NCI-H82 treated with DMSO at 0.1 percent for 48 hours (cell line): ENCODE measurements around the gene CARS2.
"Not testable (repeated sequence)": the region's sequence is repeated elsewhere in the genome, so short reads cannot be mapped to it uniquely, and the experiment has no call there.

Source experiments
- DNase-seq: peaks from one replicate; lab custom pipeline; 2025; ENCODE audit not compliant: unreplicated experiment; lab: John Stamatoyannopoulos, UW

Gene CARS2

DNA sequence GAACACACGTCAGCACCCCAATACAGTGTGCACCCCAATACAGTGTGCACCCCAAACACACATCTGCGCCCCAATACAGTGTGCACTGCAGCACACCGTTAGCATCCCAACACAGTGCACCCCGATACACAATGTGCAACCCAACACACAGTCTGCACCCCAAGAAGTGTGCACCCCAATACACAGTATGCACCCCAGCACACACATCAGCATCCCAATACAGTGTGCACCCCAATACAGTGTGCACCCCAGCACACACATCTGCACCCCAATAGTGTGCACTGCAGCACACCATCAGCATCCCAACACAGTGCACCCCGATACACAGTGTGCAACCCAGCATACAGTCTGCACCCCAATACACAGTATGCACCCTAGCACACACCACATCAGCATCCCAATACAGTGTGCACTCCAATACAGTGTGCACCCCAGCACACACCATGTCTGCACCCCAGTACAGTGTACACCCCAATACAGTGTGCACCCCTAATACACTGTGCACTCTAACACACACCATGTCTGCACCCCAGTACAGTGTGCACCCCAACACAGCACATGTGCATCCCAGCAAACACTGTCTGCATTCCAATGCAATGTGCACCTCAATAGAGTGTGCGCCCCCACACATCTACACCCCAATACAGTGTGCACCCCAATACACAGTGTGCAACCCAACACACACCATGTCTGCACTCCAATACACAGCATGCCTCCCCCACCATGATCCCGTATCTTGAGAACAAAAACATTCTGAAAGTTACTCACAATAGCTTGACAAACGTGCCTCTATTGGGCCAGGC is 855 bp upstream of the CARS2 start:
- DNase-seq, result no peak

DNA sequence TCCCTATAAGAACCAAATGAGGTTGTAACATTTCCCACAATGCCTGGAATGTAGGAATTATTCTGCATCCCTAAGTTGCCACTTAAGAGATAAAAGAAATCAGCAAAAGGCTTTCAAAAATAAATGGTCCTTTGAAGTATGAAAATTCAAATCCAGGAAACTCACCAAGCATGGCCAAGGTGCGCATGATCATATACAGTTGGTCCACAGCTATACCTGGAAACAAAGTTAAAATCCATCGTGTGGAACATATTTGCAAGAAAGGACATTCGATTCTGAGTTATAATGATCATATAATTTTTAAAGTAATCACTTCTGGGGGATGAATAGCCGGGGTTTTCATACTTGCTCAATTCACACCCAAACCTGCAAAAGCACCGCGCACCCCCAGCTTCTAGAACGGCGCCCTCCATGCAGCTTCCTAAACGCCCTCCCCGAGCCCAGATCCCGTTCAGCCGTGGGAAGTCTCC is 525 bp downstream of the CARS2 start:
- DNase-seq, result no peak

DNA sequence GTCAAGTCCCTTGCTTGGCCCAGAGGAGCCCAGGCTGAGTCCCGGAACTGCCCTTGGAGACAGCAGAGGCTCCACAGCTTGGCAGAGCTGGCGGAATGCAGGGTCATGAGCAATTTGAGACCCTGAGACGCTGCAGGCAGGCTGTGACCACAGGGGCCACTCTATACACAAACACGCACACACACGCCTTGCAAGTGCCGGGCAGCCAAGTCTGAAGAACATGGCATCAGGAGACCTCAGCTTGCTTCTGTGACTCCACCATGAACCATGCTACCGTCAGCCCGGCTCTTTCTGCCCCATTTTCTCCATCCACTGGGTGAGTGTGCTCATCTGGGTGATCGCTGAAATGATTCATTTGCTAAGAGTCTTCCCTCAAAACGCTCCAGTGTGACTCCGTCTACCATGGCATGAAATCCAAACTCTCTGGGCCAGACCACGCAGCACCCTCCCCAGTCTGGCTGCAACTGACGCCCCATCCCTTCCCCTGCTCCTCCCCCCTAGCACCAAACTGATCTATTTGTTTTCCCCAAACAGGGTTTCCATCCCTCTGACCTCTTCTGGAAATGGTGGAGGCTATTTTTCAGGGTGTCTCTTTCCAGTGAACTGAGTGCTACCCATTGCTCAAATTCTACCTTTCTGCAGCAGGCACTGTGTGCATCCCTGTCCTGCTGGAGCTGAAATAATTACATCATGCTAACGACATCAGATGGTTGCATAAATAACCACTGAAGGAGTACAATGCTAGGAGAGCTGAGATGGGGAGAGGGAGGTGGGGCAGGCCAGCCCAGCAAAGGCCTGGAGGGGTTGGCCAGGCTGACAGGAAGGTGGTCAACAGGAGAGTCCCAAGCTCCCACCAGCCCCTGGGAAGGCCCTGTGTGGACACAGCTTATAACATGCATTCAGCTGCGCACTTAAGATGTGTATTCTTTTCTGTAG is 3.1 kb downstream of the CARS2 start:
- DNase-seq, result no peak

DNA sequence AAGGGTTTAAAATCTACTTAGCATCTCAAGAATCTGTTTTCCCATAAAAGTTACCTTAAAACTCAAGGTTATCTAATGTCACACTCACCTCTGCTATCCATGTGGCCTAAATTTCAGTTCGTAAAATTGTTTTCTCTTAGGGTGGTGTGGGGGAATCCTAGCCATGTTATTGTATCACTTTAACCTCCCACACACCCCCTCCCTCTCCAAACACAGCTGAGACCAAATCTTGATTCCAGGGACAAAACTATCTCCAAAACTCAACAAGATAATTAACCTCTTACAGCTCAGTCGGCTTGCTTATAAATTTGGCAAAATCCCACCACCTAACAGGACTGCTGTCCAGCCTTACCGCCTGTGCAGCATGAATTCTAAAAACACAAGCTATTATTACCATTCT is 3.8 kb downstream of the CARS2 start:
- no peak for DNase-seq

DNA sequence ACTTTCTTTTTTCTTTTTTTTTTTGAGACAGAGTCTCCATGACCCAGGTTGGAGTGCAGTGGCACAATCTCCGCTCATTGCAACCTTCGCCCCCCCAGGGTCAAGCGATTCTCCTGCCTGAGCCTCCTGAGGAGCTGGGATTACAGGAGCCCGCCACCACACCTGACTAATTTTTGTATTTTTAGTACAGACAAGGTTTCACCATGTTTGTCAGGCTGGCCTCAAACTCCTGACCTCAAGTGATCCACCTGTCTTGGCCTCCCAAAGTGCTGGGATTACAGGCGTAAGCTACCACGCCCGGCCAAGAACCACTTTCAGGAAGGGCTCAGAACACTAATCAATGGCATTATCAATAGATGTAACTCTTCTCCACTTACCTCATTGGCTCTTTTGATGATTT is 4.9 kb downstream of the CARS2 start:
- DNase-seq, result not testable (repeated sequence)

DNA sequence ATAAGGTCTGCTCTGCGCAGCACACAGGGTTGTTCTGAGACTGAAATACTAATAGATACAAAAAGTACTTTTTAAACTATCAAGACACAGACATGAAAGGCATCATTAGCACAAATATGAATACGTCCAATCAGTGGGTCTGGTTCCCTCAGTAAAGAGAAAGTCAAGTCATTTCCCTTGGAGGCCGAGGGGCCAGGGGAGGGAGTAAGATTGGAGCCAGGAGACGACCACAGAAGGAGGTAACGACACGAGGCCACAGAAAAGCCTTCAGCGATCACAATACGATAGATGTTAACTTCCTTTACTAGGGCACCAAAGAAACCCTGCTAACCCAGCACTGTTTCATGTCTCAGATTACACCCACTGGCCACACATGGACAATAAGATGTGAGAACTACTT is 5.3 kb downstream of the CARS2 start:
- DNase-seq, result no peak

DNA sequence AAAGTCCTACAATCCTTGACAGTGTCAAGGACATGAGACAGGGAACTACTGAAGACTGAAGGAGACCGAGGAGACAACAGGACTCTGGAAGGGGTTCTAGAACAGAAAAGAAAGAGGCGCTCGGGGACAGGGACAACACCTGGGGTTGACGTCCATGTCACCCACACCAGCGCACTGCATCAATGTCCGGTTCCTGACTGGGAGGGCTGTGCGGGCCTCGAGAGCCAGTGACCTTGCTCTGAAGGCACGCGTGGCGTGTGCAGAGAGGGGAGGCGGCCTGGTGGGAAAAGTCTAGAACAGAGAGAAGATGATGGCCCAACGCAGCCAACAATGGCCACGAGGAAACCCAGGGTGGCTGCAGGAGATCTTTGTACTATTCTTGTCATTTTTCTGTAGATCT is 5.7 kb downstream of the CARS2 start:
- DNase-seq, result no peak

DNA sequence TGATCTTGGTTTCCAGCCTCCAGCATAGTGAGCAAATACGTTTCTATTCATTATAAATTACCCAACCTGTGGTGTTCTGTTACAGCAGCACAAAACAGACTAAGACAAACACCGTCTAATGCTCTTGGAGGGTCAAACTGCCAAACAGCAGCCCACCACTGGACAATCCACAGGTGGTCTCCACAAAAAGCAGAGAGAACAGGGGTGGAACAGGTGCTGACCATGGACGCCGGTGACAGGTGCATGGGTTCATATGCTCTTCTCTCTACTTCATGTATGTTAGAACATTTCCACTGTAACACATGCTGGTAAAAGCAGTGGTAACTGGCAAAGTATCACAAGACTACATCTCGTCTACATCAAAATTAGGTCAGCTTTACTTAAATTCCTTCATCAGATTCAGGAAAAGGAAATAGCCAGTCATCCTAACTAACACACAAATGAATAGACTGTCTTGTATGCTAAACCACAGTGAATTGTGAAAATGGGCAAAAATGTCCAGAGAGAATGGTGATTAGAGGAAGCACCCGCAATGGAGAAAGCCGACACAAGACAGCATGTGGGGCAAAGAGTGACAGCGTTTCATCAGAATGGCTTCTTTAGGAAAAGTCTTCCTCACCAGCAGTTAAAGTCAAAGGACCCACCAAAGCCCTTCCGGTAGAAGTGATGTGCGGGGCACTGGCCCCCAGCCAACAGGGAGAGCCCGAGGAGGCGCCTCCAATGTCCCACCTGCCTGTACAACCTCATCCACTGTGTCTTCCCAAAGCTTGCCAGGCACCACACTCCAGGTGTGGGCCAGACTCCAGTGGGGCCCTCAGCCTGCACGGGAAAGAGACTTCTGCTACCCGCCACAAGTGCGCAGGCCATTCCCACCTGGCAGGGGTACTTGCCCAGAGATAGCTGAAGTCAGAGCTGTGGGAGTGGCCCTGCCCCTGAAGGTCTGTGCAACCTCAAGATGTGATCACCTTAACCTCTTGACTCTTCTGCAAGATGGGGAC is 6.5 kb downstream of the CARS2 start:
- no peak for DNase-seq

DNA sequence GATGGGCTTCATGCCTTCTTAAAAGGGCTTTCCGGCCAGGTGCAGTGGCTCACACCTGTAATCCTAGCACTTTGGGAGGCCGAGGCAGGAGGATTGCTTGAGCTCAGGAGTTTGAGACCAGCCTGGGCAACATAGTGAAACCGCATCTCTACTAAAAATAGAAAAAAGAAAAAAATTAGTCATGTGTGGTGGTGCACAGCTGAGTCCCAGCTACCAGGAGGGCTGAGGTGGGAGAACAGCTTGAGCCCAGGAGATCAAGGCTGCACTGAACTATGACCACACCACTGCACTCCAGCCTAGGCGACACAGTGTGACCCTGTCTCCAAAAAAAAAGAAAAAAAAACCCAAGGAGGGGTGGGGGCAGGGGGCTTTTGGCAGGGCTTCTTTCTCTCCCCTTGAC is 7.2 kb downstream of the CARS2 start:
- no peak for DNase-seq

DNA sequence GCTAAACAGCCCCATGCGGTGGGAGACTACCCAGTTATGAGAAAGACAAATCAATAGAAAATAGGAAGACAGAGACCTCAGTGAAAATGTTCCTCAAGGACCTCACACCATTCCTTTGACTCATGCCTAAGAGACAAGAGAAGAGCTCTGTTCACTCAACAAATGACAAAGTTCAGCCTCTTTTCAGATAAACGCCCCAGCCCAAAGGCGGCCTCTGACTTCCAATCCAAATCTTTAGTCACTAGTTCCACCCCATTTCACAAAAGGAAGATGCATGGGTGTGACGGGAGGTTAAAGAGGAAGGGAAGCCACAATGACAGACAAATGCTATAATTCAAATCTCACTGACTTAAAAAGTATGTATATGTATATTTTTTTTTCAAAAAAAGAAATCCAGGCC is 8.1 kb downstream of the CARS2 start:
- DNase-seq, result no peak

DNA sequence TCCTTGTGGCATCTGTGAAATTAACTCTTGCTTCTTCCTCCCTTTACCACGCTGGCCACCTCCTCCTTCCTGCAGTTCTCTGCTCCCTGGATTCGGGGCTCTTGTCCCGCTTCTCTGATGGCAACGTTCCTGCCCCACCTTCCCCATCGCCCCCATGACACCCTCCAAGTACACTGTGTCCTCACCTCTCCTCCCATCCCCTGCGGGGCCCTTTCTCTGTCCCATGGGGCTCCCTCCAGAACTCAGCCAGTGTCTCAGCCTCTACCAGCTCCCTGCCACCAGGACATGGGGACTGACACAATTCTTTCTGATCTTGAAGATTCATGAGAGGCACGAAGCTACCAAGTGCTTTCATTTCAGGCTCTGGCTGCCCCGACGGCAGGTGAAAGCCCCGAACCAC is 9.1 kb downstream of the CARS2 start:
- no peak for DNase-seq

DNA sequence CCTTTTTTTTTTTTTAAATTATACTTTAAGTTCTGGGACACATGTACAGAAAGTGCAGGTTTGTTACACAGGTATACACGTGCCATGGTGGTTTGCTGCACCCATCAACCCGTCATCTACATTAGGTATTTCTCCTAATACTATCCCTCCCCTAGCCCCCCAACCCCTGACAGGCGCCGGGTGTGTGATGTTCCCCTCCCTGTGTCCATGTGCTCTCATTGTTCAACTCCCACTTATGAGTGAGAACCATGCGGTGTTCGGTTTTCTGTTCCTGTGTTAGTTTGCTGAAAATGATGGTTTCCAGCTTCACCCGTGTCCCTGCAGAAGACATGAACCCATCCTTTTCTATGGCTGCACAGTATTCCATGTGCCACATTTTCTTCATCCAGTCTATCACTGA is 10.1 kb downstream of the CARS2 start:
- not testable (repeated sequence) for DNase-seq

DNA sequence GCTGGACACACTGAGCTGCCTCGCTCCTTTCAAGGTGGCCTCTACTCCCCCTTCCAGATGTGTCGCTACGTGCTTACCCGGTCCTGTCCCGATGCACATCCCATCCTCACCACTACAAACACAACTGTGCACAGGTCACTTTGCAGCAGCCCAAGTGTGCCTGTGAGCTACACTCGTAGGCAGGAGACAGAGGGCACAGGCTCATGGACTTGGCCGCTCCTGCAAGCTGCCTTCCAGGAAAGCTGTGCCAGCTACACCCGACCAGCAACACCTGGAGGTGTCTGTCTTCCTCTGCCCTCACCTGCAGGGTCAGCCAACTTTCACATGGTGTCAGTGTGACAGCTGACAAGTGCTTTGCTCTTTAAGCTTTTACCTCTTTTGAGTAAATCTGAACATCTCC is 15.4 kb downstream of the CARS2 start:
- DNase-seq, result no peak

DNA sequence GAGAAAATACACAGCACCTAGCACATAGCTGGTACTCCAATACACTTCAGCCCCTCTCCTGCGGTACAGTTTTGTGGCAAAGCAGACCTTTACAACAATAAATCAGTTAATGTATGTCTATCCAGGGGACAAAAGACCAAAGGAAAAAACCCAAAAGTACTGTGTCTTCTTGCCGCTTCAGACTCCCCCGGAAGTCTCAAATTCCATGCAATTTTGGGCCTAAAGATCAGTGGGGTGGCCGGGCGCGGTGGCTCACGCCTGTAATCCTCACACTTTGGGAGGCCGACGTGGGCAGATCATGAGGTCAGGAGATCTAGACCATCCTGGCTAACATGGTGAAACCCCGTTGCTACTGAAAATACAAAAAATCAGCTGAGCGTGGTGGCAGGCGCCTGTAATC is 16.2 kb downstream of the CARS2 start:
- no peak for DNase-seq

DNA sequence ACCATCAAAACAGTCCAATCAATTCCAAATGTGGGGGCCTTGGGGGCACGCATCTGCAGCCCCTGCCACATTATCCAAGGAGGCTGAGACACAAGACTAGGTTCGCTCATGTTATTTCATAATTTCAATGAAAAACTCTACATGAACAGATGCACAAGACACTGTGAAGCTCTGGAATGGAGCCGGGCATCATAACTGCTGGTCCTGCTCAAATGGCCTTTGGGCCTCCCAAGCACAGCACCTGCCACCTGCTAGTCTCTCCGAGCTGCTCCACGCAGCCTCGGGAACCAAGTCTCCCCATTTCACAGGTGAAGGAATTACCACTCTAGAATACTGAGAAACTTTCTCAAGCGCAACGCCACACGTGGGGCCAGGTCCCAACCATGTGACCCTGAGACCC is 16.9 kb downstream of the CARS2 start:
- no peak for DNase-seq

DNA sequence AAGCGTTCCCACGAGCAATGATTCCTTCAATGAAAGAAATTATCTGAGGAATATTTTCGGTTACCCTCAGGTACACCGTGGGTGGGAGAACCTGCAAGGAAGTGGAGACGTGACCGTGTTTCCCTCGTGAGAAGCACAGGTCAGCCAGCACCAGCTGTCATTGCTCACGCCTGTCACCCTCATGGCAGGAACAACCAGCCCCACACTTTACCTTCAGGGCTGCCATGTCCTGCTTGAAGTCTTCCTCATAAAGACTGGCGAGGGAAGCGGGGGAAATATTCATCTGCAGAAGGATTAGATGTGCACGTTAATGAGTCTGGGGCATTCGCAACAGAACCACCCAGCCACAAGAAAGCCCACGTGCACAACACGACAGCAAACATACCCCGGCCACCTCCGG is 18.2 kb downstream of the CARS2 start:
- no peak for DNase-seq

DNA sequence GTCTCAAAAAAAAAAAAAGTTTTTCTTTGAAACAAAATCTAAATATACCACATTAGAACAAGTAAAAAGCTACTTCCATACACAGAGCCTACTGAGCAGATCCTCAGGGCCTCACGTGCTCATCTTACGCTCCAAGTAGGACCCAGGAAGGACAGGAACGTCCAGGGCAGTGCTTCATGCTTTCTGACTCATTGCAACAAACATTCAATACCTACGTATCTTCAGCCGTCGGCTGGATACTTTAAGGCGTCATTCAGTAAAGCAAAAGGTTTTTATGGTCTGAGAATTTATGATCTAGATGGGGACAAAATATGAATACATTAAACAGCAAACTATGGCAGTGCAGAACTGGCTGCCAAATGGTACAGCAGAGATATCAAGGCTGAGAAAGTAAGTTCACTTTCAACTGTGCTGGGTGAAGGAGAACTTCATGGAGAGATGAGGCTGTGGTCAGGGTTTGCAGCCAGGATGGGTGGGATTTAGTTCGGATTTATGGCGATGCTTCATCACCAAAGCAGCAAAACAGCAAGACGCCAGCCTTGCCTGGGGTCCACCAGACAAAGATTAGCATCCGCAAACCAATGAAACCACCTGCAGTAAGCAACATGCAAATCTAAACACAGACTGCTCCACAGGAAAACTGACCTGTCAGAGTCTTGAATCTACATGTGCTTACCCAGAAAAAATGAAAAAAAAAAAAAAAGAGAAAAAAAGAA is 20.5 kb downstream of the CARS2 start:
- DNase-seq, result no peak

DNA sequence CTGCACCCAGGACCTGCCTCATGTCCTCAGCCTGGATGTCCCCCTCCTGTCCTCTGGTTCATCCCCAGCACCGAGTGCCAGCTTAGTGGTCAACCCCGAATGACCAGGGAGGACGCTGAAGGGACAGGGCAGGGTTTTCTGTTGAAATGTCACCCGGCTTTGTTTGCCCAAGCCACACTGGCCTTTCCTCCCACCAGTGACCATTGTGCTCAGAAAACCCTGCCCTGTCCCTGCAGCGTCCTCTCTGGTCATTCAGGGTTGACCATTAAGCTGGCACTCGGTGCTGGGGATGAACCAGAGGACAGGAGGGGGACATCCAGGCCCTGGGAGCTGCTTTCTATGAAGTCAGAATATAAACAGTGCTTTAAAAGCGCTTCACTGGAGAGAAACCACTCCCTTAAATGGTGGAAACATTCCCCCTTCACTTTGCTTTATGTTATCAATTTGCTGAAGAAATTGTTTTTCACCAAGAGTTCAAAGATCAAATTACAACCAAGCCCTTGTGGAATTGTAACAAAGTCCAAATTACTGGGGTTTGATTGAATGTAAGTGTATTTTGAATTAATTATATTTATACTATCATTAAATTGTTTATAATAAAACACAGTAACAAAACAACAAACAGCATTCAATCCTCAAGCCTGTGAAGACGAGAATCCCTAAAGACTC is 21.4 kb downstream of the CARS2 start:
- DNase-seq, result no peak

DNA sequence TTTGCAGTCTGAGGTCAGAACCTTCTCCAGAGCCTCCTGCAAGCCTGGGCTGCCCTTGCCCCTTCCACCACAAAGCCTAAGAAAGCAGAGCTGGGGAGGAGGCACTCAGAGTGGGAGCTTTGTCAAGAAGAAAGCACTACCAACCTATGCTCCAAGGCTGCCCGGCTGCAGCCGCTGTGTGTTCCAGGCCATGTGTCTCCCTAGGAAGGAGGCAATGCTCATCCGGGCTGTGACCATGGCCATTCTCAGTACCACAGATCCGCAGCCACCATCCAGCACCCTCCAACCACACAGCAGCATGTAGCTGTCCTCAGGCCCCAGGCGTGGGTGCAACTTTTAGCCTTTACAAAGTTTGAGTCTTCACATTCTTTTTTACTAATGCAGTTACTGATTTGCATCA is 22.0 kb downstream of the CARS2 start:
- DNase-seq, result no peak
